Measurements from ENCODE around the gene AOPEP.
A peak's percentile ranks its signal among the peaks of the same experiment; 100 is the strongest.

DNA sequence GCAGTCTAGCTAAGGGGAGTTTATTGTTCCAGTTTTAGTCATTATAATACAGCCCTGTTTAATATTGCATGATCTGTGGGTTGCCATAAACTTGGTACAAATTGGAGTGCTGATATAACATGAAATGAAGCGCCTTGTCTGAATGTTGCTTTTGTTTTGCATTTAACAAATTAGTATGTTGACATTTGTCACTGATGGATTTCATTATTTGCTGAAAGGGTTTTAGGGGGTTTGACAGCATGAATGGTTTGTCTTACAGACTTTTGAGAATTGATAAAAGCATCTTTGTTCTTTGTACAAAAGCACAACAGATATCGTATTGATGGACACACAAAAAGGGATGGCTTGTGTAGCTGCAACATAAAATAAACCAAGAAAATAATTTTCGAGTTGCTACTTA is 178.3 kb downstream of the AOPEP start:
- TF ChIP-seq CBX8 (IDR thresholded peaks at IDR 0.05): no peak
- TF ChIP-seq, protein P1, sequence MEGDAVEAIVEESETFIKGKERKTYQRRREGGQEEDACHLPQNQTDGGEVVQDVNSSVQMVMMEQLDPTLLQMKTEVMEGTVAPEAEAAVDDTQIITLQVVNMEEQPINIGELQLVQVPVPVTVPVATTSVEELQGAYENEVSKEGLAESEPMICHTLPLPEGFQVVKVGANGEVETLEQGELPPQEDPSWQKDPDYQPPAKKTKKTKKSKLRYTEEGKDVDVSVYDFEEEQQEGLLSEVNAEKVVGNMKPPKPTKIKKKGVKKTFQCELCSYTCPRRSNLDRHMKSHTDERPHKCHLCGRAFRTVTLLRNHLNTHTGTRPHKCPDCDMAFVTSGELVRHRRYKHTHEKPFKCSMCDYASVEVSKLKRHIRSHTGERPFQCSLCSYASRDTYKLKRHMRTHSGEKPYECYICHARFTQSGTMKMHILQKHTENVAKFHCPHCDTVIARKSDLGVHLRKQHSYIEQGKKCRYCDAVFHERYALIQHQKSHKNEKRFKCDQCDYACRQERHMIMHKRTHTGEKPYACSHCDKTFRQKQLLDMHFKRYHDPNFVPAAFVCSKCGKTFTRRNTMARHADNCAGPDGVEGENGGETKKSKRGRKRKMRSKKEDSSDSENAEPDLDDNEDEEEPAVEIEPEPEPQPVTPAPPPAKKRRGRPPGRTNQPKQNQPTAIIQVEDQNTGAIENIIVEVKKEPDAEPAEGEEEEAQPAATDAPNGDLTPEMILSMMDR (IDR thresholded peaks at IDR 0.05): no peak
- TF ChIP-seq, protein P2, sequence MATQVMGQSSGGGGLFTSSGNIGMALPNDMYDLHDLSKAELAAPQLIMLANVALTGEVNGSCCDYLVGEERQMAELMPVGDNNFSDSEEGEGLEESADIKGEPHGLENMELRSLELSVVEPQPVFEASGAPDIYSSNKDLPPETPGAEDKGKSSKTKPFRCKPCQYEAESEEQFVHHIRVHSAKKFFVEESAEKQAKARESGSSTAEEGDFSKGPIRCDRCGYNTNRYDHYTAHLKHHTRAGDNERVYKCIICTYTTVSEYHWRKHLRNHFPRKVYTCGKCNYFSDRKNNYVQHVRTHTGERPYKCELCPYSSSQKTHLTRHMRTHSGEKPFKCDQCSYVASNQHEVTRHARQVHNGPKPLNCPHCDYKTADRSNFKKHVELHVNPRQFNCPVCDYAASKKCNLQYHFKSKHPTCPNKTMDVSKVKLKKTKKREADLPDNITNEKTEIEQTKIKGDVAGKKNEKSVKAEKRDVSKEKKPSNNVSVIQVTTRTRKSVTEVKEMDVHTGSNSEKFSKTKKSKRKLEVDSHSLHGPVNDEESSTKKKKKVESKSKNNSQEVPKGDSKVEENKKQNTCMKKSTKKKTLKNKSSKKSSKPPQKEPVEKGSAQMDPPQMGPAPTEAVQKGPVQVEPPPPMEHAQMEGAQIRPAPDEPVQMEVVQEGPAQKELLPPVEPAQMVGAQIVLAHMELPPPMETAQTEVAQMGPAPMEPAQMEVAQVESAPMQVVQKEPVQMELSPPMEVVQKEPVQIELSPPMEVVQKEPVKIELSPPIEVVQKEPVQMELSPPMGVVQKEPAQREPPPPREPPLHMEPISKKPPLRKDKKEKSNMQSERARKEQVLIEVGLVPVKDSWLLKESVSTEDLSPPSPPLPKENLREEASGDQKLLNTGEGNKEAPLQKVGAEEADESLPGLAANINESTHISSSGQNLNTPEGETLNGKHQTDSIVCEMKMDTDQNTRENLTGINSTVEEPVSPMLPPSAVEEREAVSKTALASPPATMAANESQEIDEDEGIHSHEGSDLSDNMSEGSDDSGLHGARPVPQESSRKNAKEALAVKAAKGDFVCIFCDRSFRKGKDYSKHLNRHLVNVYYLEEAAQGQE (IDR thresholded peaks at IDR 0.05): no peak
- TF ChIP-seq, protein P3, sequence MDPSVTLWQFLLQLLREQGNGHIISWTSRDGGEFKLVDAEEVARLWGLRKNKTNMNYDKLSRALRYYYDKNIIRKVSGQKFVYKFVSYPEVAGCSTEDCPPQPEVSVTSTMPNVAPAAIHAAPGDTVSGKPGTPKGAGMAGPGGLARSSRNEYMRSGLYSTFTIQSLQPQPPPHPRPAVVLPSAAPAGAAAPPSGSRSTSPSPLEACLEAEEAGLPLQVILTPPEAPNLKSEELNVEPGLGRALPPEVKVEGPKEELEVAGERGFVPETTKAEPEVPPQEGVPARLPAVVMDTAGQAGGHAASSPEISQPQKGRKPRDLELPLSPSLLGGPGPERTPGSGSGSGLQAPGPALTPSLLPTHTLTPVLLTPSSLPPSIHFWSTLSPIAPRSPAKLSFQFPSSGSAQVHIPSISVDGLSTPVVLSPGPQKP (IDR thresholded peaks at IDR 0.05; ENCODE audit: low read depth, low read length): no peak
- TF ChIP-seq SMC3 (IDR thresholded peaks at IDR 0.05): no peak
- no peak for TF ChIP-seq RCOR1 (IDR thresholded peaks at IDR 0.05; ENCODE audit: low read depth, low read length)
- TF ChIP-seq HOXA7 (CRISPR knock-in tag; IDR thresholded peaks at IDR 0.05): peak; percentile 12; the same call in 1 of the 2 replicates
- no peak for TF ChIP-seq CBX2 (IDR thresholded peaks at IDR 0.05; ENCODE audit: borderline replicate concordance, low read depth)
